GM23248 (cell line): ENCODE results near the gene ARFIP2. TPM values are rescaled to one million over a fixed set of nuclear protein-coding genes. Genes with fewer than 3 reads are reported as not detected.

ENCODE experiments used
- DNase-seq: peaks from one replicate; pipeline ENCODE4 v3.0.0-alpha.2; 2015
- H2AFZ ChIP-seq: fragments of 200-600 bp; sonication (generic); 2 replicates; pipeline ENCODE4 v1.6.1; 2016; ENCODE audit warnings: antibody characterized with exemption
- H3F3A ChIP-seq: fragments of 200-600 bp; sonication (generic); 2 replicates; pipeline ENCODE4 v1.6.1; 2016; ENCODE audit warnings: mild to moderate bottlenecking, antibody characterized with exemption, mixed run types; ENCODE audit not compliant: insufficient read depth
- H3K27ac ChIP-seq: fragments of 200-600 bp; sonication (generic); 2 replicates; pipeline ENCODE4 v1.5.1; 2016; ENCODE audit warnings: mild to moderate bottlenecking
- H3K27me3 ChIP-seq: fragments of 200-600 bp; sonication (generic); replicated peaks from 2 replicates; pipeline ENCODE4 v1.6.1; 2016; ENCODE audit warnings: mild to moderate bottlenecking; ENCODE audit not compliant: insufficient read depth
- H3K36me3 ChIP-seq: fragments of 200-600 bp; sonication (generic); 2 replicates; pipeline ENCODE4 v1.6.1; 2016; ENCODE audit warnings: low read depth, mild to moderate bottlenecking
- H3K4me1 ChIP-seq: fragments of 200-600 bp; sonication (generic); 2 replicates; pipeline ENCODE4 v1.6.1; 2016; ENCODE audit warnings: mild to moderate bottlenecking; ENCODE audit not compliant: insufficient read depth
- H3K4me2 ChIP-seq: fragments of 200-600 bp; sonication (generic); one replicate; pipeline ENCODE4 v1.6.1; 2016; ENCODE audit warnings: mild to moderate bottlenecking; ENCODE audit not compliant: unreplicated experiment
- H3K4me3 ChIP-seq: fragments of 200-600 bp; sonication (generic); 2 replicates; pipeline ENCODE4 v1.5.1; 2016; ENCODE audit warnings: mild to moderate bottlenecking
- H3K79me2 ChIP-seq: fragments of 200-600 bp; sonication (generic); 2 replicates; pipeline ENCODE4 v1.6.1; 2016; ENCODE audit warnings: mild to moderate bottlenecking; ENCODE audit not compliant: insufficient read depth
- H3K9ac ChIP-seq: fragments of 200-600 bp; sonication (generic); 2 replicates; pipeline ENCODE4 v1.6.1; 2016; ENCODE audit warnings: mild to moderate bottlenecking
- H3K9me2 ChIP-seq: fragments of 200-600 bp; sonication (generic); 2 replicates; pipeline ENCODE4 v1.6.1; 2016; ENCODE audit warnings: mixed run types, mild to moderate bottlenecking, moderate library complexity; ENCODE audit not compliant: insufficient read depth
- H3K9me3 ChIP-seq: fragments of 200-600 bp; sonication (generic); one replicate; pipeline ENCODE4 v1.6.1; 2017; ENCODE audit warnings: low read depth
- H4K20me1 ChIP-seq: fragments of 200-600 bp; sonication (generic); 2 replicates; pipeline ENCODE4 v1.6.0; 2016; ENCODE audit not compliant: insufficient read depth
- EZH2 ChIP-seq: fragments of 200-600 bp; sonication (generic); IDR thresholded peaks from 2 replicates; pipeline ENCODE4 v1.6.1; 2018; ENCODE audit warnings: antibody characterized with exemption, mild to moderate bottlenecking; ENCODE audit not compliant: insufficient read depth, poor library complexity, severe bottlenecking
- EZH2phosphoT487 ChIP-seq: fragments of 200-600 bp; sonication (generic); IDR thresholded peaks from 2 replicates; pipeline ENCODE4 v1.6.1; 2018; ENCODE audit warnings: antibody characterized with exemption, moderate library complexity, mild to moderate bottlenecking, low read depth; ENCODE audit not compliant: insufficient read depth
- WGBS, 2 experiments: methylation state at CpG; one replicate each; pipeline ENCODE4 v1.1.6; 2015 to 2017; ENCODE audit warnings: low lambda C conversion rate in 2 of 2, low coverage in 1 of 2; ENCODE audit errors: missing lambda C conversion rate in 2 of 2; 5-methylcytosine and 5-hydroxymethylcytosine counted together
- in situ Hi-C: fragments of 300-500 bp; cut with MboI; formaldehyde crosslinking; loops from 2 replicates; pipeline ENCODE4 v1.15.0; 2020
- polyA plus RNA-seq: library from polyadenylated mRNA; unstranded; fragments of >200 nt; fragmentation: Nextera tagmentation; extraction: Ambion mirVana; gene quantifications from 2 replicates; pipeline ENCODE4 v1.2.1, GENCODE V29; 2016
- total RNA-seq: library from RNA; depleted of rRNA; stranded (reverse); fragments of >200 nt; shearing (Covaris generic); gene quantifications from 2 replicates; pipeline ENCODE4 v1.2.3, GENCODE V29; 2014

Gene ARFIP2
- total and polyA plus RNA-seq, 2 experiments from 2014 or later = 57.9 to 69.5 TPM

DNA sequence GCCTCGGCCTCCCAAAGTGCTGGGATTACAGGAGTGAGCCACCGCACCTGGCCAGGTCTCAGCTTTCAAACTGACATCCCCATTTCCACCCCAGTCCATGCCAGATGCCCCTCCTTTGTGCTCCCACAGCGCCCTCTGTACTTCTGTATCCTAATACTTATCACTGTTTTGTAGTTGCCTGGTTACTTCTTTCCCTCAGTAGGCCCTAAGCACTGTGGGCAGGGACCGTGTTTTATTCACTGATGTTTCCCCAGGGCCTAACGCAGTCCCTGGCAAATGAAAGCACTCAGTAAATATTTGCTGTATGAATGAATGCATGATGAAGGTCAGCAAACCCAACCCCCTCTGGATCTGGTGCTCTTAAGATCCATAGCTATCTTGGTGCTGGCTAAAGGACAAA lies 5.2 kb downstream of the ARFIP2 start:
- peaks cover 50% of the 10 kb centered on the region for H3K79me2 ChIP-seq
- 55 to 63% methylated on average over 5 of the region's 5 CpGs for whole genome bisulfite sequencing, 2 experiments
- no peak for TF ChIP-seq EZH2
- TF ChIP-seq EZH2phosphoT487 = no peak

DNA sequence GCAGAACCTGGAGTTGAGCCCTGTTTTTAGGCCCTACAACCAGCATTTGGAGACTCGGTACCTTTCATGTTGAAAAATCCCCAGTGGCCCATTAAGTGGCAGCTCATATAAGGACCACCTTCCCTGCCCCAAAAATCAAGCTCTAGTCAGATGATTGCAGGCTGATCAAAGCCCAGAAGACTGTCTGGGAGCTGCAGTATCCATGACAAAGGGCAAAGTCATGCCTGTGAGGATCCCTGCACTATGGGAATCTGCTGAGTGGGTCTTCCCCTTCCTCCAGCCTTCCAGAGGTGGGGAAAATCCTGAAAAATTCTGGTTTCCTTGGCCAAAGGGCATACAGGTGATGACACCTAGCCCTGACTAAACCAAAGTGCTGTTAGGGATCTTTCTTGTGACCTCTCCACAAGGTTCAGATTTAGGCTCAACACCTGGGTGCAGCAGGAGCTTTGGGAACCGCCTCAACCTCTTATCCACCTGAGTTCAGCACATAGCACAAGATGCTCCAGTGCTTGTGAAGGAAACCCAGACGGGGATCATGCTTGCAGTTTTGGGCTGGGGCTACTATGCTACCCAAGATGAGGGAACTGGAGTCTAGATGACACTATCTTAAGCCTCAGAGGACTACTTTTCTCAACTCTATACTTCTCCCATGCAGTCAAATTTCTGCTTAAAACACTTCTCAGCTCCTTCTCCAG lies 6.2 kb downstream of the ARFIP2 start:
- Histone ChIP-seq H3K27ac (peak overlapping the region; percentile 88), H3K36me3 (no peaks in the 10 kb centered on the region), H3K4me2 (peak overlapping the region; percentile 85), H3K79me2 (peaks cover 50% of the 10 kb centered on the region), H3K4me1 (peaks cover 21% of the 10 kb centered on the region), H2AFZ (peak overlapping the region; percentile 80), H3K27me3 (no peaks in the 10 kb centered on the region), H3F3A (peaks cover 19% of the 10 kb centered on the region), H3K9me2 (no peaks in the 10 kb centered on the region), H4K20me1 (no peaks in the 10 kb centered on the region), H3K9ac (peak overlapping the region; percentile 88), H3K4me3 (peak overlapping the region; percentile 84), H3K9me3 (no peaks in the 10 kb centered on the region)
- WGBS, 2 experiments = 48 to 51% methylated on average over 3 of the region's 3 CpGs
- no peak for TF ChIP-seq EZH2phosphoT487
- no peak for TF ChIP-seq EZH2
- in situ Hi-C loops = no loop called here
- DNase-seq = peak; percentile 50

More for the DNA sequence above, 5.2 kb downstream of the ARFIP2 start:
- Histone ChIP-seq H3K9me2 (no peaks in the 10 kb centered on the region), H4K20me1 (no peaks in the 10 kb centered on the region), H2AFZ (no peak overlapping the region), H3K36me3 (no peaks in the 10 kb centered on the region), H3K4me1 (peaks cover 27% of the 10 kb centered on the region), H3K4me3 (no peak overlapping the region), H3K4me2 (no peak overlapping the region), H3F3A (peaks cover 19% of the 10 kb centered on the region), H3K27me3 (no peaks in the 10 kb centered on the region), H3K9me3 (no peaks in the 10 kb centered on the region), H3K27ac (peak overlapping the region; percentile 88), H3K9ac (no peak overlapping the region)
- peak; percentile 34 for DNase-seq
- in situ Hi-C loops = no loop called here

DNA sequence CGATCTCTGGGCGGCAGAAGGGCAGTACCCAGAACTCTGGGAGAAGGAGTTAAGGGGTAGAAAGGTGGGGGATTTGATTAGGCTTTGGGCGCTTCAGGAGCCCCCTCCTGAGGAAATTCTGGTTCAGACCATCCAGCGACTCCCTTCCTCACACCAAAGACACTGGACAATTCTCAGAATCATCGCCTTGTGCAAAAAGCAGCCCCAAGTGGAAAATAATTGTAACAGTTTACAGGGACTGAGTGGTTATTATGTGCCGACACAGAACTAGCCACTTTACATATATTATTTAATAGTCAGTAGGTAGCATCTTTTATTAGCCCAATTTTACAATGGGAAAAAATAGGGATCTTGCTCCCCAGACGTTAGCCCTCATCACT lies 6.7 kb downstream of the ARFIP2 start:
- H3K4me3 ChIP-seq = peak overlapping the region; percentile 84

DNA sequence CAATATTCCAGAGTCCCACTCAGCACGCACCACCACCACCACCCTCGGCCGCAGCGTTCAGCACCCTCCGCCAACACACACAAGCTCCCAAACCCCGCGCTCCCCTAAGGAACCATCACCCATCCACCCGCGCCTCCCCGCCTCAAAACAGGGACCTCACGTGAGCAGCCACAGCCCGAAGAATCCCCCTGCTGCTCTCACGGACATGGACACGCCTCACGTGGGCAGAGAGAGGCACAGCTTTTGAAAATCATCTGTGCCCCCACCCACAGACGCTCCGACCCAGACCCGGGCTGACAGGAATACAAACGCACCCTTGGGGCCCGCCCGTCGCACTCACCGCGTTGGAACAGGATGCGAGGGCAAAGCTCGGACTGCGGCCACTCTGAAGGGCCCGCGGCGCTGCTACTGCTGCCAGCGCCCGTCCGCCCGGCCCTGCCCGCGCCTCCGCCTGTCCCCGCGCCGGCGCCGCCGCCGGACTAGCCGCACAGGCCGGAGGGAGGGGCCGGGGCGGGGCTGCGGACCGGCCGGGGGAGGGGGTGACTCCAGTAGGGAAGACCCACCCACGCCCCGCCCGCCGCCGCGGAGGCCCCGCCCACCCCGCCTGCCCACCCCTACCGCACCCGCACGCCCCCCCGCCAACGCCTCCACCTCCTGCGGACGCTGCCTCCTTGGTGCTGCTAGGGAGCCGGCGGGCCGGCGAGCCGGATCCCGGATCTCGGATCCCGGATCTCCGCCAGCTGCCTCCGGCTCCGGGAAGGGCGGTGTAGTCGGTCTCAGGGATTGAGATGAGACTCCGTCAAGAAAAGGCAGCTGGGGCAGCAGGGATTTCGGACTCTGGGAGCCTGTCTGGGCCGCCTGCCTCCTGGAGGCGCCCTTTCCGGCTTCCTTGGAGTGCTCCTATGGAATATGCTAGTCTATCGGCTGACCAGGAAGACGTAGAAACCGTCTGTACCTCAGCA lies 7.4 kb downstream of the ARFIP2 start, which contains the start of gene TRIM3:
Gene TRIM3, minus strand, starts transcription at position 491 of the 962 bp plus-strand sequence. CDS start 8,246 bp downstream, outside the sequence.
- Histone ChIP-seq H3F3A (peaks cover 19% of the 10 kb centered on the region), H3K4me1 (peaks cover 18% of the 10 kb centered on the region), H3K36me3 (no peaks in the 10 kb centered on the region), H3K9ac (peak within 1 kb of the TSS; percentile 88), H3K4me3 (peak within 1 kb of the TSS; percentile 84), H3K27me3 (no peaks in the 10 kb centered on the region), H2AFZ (peak within 1 kb of the TSS; percentile 90), H3K79me2 (peaks cover 47% of the 10 kb centered on the region), H4K20me1 (no peaks in the 10 kb centered on the region), H3K27ac (peak within 1 kb of the TSS; percentile 88), H3K9me2 (no peaks in the 10 kb centered on the region), H3K4me2 (peak within 1 kb of the TSS; percentile 85), H3K9me3 (no peaks in the 10 kb centered on the region)
- 0 to 1% methylated on average over 39 to 84 of the region's 87 CpGs for WGBS, 2 experiments
- peak; percentile 94 for DNase-seq
- TF ChIP-seq EZH2 (no peak), EZH2phosphoT487 (no peak)
- in situ Hi-C loops = no loop called here

More for the DNA sequence above, 6.7 kb downstream of the ARFIP2 start:
- Histone ChIP-seq H3K36me3 (no peaks in the 10 kb centered on the region), H3K9ac (peak overlapping the region; percentile 88), H3K9me3 (no peaks in the 10 kb centered on the region), H3K4me2 (peak overlapping the region; percentile 85), H3K27ac (peak overlapping the region; percentile 88), H3K9me2 (no peaks in the 10 kb centered on the region), H3K4me1 (peaks cover 18% of the 10 kb centered on the region), H3K79me2 (peaks cover 50% of the 10 kb centered on the region), H2AFZ (peak overlapping the region; percentile 80), H3K27me3 (no peaks in the 10 kb centered on the region), H4K20me1 (no peaks in the 10 kb centered on the region), H3F3A (peaks cover 19% of the 10 kb centered on the region)
- no peak for TF ChIP-seq EZH2
- no peak for TF ChIP-seq EZH2phosphoT487
- WGBS, 2 experiments = 8 to 9% methylated on average over 7 of the region's 7 CpGs
- in situ Hi-C loops = no loop called here
- no peak for DNase-seq
